Suppressor macrophage treated with lipopolysaccharide for 4 hours (primary cell): ENCODE measurements around the gene SPATA9.

Source experiments
- DNase-seq: peaks from one replicate; pipeline ENCODE4 v3.0.0-alpha.2; 2020

Gene SPATA9

DNA sequence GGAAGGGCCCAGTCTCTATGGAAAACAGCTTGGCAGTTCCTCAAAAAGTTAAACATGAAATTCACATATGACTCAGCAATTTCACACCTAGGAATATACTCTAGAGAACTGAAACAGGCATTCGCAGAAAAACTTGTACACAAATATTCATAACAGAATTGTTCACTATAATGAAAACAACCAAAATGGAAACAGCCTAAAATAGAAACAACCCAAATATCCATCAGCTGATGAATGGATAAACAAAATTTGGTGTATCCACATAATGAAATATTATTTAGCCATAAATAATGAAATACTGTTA, 67.7 kb downstream of the SPATA9 start:
- DNase-seq, result peak; percentile 36

DNA sequence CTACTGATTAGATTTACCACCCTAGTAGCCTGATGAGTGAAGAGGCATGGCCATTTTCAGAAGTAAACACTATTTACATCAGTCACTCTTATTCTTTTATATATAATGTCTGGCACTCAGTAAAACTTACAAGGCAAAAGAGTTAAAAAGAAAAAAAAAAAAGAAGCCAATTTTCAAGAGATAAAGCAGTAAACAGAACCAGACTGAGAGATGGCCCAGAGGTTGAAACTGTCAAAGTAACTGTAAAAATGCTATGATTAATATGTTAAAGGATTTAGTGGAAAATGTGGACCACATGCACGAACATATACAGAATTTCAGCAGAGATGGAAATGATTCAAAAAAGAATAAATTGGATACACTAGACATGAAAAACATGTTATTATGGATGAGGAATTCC, 69.3 kb downstream of the SPATA9 start:
- DNase-seq, result no peak

DNA sequence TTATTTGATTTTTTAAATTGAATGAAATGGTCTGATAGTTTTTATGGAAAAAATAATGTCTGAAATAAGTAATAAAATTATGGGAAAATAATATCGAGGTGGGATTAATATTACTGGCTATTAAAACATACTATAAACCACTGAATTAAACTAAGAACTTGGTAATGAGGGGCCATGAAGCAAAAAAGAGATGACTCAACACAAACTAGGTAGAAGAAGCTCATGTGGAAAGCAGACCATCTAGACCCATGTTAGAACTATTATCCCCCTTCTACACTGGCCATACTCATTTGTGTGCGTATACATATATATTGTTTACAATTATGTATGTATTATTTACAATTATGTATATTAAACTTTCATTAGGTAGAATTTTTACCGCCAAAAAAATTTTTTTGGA, 71.4 kb downstream of the SPATA9 start:
- DNase-seq, result no peak

DNA sequence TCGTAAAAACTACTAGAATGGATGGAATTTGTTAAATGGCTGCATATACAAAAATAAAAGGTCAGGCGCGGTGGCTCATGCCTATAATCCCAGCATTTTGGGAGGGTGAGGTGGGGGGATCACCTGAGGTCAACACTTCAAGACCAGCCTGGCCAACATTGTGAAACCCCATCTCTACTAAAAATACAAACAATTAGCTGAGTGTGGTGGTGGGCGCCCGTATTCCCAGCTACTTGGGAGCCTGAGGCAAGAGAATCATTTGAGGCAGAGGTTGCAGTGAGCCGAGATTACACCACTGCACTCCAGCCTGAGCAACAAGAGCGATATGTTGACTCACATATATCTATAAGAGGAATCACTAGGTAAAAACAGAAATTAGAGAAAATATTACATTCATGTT, 72.2 kb downstream of the SPATA9 start:
- no peak for DNase-seq

DNA sequence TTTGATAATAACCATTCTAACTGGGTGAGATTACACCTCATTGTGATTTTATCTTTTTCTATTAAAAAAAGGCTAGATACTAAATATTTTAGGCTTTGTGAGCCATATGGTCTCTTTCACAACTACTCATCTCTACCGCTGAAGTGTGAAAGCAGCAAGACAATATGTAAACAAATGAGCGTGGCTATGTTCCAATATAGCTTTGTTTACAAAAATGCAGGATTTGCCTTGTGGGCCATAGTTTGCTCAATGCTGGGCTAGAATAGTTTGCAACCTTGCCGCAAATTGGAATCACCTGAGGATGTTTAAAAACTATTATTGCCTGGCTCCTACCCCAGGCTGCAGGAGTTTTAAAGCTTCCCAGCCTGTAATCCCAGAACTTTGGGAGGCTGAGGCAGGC, 73.1 kb downstream of the SPATA9 start:
- no peak for DNase-seq
